ENCODE data around the gene OR1D2.
"Not testable (repeated sequence)": the region's sequence is repeated elsewhere in the genome, so short reads cannot be mapped to it uniquely, and the experiment has no call there.

OR1D2 gene, protein sequence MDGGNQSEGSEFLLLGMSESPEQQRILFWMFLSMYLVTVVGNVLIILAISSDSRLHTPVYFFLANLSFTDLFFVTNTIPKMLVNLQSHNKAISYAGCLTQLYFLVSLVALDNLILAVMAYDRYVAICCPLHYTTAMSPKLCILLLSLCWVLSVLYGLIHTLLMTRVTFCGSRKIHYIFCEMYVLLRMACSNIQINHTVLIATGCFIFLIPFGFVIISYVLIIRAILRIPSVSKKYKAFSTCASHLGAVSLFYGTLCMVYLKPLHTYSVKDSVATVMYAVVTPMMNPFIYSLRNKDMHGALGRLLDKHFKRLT

DNA sequence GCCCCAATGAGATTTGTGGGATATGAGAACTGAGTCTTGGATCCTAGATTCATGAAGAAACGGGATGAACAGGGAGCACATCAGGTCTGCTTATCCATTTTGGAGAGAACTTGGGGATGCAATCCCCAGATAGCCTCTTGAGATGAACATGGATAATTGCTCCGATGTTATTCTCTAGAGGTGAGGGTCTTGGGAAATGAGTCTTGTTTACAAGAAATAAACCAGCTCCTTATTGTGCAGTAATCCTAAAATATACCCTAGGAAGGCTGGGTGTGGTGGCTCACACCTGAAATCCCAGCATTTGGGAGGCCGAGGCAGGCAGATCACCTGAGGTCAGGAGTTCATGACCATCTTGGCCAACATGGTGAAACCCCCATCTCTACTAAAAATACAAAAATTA lies at the start of gene OR1D2:
TSS of gene OR1D2 (minus strand) at position 101 of the 400 bp plus-strand sequence. CDS start 11,426 bp downstream, outside the sequence.
- no peak for DNase-seq

DNA sequence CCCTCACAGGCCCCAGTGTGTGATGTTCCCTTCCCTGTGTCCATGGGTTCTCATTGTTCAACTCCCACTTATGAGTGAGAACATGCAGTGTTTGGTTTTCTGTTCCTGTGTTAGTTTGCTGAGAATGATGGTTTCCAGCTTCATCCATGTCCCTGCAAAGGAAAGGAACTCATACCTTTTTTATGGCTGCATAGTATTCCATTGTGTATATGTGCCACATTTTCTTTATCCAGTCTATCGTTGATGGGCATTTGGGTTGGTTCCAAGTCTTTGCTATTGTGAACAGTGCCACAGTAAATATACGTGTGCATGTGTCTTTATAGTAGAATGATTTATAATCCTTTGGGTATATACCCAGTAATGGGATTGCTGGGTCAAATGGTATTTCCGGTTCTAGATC lies 33.3 kb upstream of the OR1D2 start:
- DNase-seq = not testable (repeated sequence)

DNA sequence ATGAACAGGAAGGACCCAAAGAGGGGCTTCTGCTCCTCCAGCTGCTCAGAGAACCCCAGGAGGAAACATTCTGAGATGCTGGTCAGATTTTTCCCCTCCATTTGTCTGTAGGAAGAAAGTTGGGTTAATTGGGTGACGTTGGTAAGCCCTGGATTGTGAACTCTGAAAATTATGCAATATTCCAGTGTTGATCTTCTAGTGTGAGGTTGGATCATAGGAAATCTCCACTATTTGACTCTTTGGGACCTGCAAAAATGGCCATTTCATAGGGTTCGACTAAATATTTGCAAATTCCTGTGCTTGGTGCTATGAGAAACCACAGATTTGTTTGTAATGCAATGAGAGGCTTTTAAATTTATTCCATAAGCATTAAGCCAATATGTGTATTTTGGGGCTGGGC lies 23.2 kb upstream of the OR1D2 start, which contains the start of gene OR1G1:
TSS of gene OR1G1 (minus strand) at position 101 of the 400 bp plus-strand sequence. CDS start at position 101, 0 bp downstream.
- no peak for DNase-seq

DNA sequence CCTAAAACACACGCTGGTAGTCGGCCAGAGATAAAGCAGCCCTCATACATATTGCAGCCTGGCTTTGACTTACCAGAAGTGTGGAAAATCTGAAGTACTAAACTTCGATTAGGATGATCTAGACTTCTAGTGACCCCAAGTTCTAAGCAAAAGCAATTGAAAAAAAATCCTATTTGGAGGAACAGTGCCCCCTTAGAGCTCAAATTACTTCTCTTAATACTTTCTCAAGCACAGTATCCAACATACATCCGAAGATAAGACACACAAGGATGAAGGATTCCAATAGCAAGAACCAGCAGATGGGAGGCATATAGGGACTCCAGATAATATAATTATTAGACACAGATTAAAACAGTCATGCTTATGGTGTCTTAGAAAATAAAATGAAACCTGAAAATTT lies 30.4 kb downstream of the OR1D2 start:
- not testable (repeated sequence) for DNase-seq

DNA sequence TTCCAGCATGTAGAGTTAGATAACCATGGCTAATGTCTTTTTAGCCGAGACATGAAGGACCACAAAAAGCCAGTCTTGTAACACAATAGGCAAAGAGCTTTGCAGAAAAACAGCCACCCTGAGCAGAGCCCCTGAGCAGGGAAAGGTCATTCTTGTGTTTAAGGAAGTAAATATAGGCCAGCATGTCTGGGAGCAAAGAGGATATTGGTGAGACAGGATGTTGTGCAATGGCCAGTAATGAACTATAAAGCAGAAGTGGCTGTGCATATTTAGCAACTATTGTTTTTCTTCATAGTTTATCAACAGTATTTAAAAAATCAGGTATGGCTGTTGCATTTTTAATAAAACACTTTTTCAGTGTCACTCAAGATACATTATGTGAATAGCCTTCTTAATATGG lies 39.0 kb downstream of the OR1D2 start:
- DNase-seq = not testable (repeated sequence)

DNA sequence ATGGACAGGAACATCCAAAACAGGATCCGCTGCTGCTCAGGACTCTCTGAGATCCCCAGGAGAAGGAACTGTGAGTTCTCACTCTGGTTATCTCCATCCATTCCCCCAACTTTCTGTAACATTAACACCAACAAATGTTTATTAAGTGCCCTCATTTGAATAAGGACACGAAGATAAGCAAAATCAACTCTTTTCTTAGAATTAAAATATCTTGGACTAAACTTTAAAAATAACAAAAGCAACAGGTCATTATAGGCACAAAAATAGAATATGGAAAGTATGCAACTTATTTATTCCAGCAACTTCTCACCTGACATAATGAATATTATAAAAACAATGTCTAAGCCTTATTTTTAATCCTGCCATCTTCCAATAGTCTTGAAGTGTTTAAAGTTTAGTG lies 40.7 kb downstream of the OR1D2 start, which contains the start of gene OR1D5:
TSS of gene OR1D5 (minus strand) at position 101 of the 400 bp plus-strand sequence. CDS start at position 101, 0 bp downstream.
- DNase-seq = not testable (repeated sequence)

DNA sequence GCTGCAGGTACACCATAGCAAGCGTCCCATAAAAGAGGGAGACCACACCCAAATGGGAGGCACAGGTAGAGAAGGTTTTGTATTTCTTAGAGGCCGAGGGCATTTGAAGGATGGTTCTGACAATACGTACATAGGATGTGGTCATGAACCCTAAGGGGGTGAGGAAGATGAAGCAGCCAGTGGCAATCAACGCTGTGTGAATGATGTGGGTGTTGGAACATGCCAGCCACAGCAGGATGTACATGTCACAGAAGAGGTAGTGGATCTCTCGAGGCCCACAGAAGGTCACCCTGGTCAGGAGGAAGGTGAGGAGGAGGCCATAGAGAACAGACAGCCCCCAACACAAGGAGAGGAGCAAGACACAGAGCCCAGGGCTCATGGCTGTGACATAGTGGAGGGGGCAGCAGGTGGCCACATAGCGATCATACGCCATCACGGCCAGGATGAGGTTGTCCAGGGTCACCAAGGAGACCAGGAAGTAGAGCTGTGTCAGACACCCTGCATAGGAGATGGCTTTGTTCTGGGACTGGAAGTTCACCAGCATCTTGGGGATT lies 41.3 kb downstream of the OR1D2 start:
- DNase-seq = not testable (repeated sequence)

DNA sequence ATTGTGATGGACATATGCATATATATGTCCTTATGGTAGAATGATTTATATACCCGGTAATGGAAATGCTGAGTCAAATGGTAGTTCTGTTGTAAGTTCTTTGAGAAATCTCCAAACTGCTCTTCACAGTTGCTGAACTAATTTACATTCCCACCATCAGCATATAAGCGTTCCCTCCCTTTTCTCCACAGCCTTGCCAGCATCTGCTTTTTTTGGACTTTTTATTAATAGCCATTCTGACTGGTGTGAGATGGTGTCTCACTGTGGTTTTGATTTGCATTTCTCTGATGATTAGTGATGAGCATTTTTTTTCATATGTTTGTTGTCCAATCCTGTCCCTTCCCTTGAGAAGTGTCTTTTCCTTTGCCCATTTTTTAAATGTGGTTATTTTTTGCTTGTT lies 49.4 kb downstream of the OR1D2 start:
- not testable (repeated sequence) for DNase-seq

DNA sequence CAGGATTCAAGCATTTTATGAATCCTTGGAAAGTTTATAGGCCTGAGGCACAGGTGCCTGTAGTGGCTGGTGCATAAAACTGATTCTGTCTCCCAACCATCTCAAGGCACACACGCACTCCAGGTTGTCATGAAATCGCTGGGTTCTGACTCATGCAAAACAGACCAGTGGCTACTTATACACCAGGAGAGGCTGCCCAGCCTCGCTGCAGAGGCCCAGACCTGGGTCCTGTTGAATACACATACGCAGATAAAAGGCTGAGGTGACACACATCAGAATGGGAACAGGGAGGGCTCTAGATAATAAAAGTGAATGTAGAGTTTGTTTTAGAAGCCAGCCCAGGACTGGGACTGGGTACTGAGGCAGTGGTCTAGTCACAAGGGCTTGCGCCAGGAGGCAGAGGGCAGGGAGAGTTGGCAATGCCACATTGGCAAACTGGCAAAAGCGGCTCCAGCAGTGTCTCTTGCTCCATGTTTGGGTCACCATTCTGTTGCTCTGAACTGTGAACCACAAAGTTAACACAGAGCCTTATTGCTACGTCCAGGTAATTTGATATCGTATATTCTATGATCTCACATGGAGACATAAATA lies 54.4 kb downstream of the OR1D2 start:
- no peak for DNase-seq

DNA sequence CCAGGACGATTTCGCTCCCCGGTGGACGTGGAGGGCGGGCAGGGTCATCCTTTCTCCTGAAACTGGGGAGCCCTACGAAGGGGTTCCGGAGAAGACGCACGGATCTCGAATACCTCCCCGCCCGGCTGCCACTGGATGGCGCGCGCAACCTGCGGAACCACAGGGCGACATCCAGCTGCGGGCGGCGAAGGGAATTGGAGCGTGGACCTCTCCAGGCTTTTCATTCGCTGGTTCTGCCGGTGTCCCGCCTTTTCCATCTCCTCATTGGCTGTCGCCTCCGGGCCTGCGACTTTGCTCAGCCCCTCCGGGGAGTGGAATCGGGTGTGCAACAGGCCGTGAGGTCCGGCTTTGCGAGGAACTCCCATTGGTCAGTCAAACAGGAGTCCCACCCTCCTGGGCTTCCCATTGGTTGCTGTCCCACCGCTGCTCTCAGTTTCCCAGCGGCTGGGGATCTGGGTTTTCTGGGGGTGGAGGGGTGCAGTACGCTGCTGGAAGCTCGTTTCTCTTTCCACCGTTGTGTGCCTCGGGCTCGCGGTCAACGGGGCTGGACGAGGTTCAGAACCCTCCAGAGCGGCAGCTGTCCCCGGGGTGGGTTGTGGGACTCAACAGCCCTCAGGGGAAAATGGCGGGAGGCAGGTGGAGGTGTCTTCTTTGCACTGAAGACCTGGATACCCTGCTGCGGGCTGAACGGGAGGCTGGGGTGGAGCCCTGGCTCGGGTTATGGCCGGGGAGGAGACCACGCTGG lies 55.3 kb downstream of the OR1D2 start:
- peak; percentile 87 for DNase-seq

DNA sequence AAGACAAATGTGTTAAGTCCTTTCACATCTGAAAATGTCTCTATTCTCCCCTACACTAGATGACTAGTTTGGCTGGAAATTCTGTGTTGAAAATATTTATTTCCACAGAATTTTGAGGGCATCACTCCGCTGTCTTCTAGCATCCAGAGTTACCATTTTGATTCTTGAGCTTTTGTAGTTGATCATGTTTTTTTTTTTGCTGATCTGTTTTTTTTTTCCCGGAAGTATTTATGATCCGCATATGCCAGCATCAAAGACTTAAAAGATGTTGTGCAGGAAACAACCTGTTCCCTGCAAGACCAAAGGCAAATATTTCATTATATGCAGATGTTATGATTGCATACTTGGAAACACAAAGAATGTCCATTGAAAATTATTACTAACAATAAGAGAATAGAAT lies 57.5 kb downstream of the OR1D2 start:
- no peak for DNase-seq

DNA sequence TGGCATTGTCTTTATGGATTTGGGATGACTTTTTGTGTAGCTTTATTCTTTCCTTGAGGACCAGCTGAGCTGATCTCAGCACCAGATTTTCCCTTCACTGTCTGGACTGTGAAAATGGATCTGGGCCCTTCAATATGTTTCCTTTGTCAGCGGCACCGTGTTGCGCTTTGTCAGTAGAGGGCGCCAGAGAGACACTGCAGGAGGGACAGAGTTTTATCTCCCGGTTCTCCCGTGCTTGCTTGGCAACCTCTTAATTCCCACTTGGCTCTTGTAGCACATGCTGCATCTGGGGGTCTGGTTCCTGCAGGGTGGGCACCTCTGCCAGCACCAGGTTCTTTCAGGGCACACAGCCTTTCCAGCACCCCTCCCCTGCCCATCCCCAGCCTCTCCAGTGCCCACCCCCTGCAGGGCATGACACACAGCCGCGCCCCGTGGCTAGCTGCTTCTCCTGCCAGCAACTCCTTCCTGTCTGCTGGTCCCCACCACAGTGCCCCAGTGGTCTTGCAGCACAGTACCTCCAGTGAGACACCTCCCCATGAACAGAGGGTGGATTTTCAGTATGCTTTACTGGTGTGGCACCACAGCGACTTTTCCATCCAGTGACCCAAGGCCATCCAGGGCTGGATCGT lies 60.4 kb downstream of the OR1D2 start:
- no peak for DNase-seq

DNA sequence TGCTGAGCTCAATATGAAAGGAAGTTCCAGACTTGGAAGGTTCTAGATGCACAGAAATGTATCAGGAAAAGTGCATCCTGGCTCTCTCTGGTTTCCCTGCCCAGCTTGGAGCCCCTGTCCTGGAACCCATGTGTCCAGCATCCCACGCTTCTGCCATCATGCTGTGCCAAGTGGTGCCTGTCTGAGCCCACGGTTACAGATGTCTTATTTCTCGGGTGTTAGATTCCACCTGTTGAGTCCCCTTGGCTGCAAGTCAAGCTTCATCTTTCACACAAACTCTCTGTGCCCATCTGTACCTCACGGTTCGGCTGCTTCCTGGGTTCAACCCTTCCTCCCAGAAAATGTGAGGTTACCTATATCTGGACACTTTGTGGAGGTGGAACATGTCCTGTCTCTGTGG lies 63.3 kb downstream of the OR1D2 start:
- no peak for DNase-seq

DNA sequence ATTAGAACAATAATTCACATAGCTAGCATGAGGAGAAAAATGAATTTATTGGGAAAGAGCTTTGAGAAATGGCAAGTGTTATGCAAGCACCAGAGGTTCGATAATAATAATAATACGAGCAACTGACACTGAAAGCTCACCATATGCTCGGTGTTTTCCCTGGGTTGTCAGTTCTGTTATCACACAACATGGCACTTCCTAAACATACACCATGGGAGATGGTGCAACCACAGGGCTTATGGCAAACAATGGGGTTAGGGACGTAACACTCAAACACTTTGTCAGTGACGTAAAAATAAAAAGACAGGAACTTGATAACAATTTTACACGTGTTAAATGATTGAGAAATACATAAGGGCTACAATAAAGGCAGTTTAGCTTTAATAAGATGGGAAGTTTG lies 64.5 kb downstream of the OR1D2 start:
- no peak for DNase-seq

DNA sequence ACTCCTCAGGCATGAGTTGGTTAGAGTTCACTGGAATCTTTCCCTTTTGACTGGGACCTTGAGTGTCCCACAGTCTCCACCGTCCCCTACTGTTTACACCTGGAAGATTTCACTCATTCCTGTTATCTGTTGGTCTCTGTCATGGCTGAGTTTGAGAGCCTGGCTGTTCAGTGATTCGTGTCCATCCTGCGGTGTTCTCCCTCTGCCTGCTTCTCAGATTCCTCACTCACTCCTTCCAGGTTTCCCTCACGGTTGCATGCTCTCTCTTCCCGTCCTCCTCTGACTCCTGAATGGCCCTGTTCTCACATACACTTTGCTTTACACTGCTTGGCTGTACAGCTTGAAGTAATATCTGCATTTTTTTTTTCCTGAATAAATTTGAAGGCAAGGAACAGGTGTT lies 65.3 kb downstream of the OR1D2 start:
- DNase-seq = no peak

Data from activated CD8-positive, alpha-beta memory T cell treated with anti-CD3 and anti-CD28 coated beads, Interleukin-2, amount 50 U/mL, for 4 hours (primary cell).